ENCODE data around the gene MEOX1.

- TF ChIP-seq CTCF (IDR thresholded peaks at IDR 0.05) (no peak), EZH2 (IDR thresholded peaks at IDR 0.05; ENCODE audit: borderline replicate concordance, insufficient read depth, low read depth, low read length, poor library complexity, severe bottlenecking) (no peak)
Measured at GRCh38 chr17:43707184-43707583, 45.5 kb upstream of the MEOX1 start.
